HG03095 (cell line): Measurements from ENCODE around the gene AHRR.

Source experiments
- ATAC-seq: cut with Tn5 transposase; IDR thresholded peaks from one replicate; pipeline ENCODE4 v1.9.1; 2021; ENCODE audit warnings: moderate library complexity; ENCODE audit not compliant: unreplicated experiment

AHRR gene

DNA sequence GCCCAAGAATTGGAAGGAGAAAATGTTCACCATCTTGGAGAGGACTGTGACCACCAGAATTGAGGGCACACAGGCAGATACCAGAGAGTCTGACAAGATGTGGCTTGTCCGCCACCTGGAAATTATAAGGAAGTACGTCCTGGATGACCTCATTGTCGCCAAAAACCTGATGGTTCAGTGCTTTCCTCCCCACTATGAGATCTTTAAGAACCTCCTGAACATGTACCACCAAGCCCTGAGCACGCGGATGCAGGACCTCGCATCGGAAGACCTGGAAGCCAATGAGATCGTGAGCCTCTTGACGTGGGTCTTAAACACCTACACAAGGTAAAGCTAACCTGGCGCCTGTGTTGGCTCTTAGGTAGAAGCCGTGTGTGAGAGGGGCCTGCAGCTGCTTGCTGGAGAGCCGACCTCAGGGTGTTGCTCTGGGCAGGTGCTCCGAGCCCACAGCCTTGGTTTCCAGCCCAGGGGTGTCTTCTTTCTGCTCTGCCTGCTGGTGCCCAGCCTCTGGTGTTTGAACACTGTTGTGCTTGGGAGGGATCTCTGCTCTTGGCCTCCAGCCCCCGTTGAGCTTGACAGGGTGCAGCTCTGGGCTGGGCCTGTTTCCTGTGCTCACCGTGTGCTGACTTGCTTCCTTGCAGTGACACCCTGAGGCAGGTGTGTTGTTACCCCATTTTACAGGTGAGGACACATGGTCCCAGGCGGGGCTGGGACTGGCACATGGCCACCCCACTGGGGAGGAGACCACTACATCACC is 132.4 kb downstream of the AHRR start:
- ATAC-seq = no peak

DNA sequence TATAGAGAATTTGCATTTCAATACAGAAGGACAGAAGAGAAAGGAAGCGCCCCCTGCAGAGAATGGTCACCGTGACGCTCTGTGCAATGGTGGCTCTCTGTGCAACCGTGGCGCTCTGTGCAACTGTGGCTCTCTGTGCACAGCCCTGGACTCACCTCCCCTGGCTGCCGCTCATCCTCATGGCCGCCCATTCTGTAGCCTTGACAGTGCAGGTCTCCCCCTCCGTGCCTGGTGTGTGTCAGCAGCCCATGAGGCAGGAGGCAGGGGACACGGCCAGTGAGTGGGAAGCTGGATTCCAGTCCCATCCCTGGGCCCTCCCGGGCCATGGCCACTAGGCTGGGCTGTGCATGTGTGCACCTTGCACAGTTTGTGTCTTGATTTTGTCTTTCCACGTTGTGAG is 133.4 kb downstream of the AHRR start:
- ATAC-seq = no peak

DNA sequence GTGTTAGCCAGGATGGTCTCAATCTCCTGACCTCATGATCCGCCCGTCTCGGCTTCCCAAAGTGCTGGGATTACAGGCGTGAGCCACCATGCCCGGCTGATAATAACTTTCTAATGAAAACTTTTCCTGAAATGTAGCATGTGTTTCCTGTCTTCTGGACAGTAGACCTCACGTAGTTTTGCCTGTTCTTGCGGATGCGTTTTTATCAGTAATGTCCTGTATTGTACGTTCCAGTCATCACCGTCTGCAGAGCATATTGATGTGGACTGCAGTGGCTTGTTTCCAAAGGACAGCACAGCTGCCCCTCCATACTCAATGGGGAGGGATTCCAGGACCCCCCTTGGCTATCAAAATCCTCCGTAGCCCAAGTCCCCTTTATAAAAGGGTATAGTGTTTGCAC is 134.3 kb downstream of the AHRR start:
- no peak for ATAC-seq

DNA sequence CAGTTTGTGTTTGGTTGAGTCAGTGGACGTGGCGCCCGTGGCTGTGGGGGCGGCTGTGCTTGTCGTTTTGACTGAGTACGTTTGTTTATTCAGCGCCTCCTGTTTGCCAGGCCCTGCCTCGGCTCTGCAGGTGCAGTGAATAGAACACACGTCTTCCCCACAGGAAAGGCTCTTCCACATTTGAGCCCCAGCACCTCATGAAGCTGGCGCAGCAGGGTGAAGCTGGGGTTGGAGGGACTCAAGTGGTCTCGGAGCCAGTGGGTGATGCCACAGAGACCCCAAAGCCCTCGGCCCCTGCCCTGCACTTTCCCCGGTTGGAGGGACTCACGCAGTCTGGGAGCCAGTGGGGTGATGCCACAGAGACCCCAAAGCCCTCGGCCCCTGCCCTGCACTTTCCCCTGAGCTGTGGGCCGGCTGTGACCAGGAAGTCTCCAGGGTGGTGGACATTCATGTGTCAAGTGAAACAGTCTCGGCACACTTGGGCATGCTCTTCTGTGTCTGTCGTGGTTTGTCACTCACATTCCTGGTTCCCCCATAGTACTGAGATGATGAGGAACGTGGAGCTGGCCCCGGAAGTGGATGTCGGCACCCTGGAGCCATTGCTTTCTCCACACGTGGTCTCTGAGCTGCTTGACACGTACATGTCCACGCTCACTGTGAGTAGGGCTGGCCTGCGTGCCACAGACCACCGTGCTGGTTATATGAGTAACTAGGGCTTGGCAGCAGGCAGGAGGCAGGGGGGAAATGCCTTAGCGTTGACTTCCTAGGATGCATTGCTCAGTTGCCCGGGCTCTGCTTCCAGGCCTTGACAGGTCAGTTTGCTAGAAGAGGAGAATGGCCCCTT is 135.1 kb downstream of the AHRR start:
- no peak for ATAC-seq

DNA sequence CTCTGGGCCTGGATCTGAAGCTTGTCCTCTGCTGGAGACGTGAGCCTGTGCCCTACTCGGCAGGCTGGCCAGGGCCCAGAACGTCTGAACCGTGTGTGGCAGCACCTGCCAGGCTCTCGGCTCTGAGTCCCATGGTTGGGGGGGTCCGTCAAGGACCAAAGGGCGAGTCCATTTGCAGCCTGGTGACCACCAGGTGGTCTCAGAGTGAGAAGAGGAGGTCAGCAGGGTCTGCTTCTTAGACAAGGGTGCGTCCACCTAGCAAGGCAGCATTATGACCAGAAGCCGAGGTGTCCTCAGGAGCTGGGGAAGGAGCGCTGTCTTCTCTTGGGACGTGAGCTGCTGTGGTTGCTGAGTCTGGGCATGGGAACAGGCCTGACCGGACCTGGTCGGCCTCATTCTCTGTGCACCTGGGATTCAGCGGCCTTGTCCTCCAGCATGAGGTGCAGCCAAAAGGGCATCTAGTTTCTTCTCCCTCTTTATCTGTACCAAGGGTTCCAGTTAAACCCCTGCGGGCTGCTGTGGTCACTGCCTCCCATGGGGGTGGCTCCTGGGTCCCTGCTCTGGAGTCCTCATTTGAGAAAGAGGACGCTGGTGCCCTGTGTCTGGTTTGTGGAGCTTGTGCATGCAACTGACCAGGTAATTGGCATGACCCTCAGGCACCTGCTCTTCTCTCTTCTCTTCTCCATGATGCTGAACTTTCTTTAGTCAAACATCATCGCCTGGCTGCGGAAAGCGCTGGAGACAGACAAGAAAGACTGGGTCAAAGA is 135.9 kb downstream of the AHRR start:
- ATAC-seq = no peak

DNA sequence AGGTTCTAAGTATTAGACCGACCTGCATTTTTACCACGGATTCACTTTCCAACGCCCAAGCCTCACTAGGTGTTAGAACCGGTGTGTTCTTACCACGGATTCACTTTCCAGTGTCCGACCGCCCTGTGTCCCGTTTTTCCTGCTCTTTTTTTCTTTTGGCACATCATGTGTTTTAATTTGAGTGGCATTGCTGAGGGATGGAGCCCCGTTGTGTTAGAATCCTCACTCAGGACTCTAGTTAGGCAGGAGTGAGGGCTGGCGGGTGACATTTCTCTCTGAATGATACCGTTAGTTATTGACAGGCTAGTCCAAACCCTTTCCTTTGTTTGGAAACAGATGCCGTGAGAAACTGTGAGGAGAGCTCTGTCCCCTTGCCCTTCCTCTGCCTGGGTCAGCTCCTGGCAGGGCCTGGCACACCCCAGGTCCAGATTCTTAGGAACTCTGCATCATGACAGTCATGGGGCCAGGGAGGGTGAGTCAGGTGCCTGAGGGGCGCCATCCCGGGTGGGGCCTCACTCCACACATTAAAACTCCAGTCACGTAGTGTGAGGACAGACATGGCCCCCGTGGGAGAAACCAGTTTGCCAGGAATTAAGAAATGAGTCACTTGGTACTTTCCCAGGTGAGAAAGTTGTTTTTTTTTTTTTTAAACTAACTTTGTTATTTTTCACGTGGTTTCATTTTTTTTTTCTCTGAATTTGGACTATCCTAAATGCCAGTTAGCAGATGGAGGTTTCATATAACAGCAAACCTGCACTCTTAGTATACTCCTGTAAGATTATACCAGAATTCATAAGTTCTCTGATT is 137.2 kb downstream of the AHRR start:
- no peak for ATAC-seq

DNA sequence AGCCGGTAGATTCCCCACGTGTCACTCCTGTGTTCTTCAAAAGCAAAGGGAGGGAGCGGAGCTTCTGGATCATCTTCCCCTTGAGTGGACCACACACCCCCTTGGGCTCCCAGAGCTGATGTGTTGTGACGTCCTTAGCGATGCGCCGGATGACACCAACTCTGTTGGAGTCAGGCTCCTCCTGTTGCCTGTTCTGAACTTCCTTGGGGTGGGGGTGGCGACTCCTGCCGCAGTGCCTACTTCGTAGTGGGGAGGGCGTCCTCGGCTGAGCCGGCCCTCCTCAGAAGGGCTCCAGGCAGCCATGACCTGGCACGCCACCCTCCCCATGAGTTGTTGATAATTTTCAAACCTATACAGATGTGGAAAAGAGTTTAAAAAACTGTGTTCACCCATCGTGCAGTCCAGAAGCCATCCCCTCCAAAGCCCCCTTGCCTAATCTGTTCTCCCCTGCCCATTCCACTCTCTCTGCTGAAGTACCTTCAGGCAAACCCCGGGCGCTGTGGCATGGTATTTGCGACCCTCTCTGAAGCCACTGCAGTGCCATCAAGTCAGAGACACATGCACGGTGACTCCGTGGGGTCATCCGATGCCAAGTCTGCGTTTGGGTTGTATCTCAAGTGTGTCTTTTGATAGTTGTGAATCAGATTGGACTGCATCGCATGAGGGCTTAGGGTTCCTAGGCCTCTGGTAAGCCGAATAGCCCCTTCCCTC is 138.2 kb downstream of the AHRR start:
- no peak for ATAC-seq

DNA sequence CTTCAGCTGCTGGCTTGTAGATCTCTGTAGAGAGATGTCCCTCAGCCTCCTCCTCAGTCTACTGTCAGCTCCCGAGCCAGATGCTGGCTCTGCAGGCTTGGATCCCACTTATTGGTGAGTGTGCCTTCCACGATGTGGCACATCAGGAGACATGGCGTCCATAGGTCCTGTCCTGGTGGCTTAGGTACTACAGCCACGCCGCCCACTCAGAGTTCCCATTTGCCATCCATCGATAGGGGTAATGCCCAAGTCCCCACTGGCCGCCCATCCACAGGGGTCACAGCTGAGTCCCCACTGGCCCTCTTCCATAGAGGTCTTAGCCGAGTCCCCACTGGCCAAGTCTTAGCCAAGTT is 138.7 kb downstream of the AHRR start:
- no peak for ATAC-seq

DNA sequence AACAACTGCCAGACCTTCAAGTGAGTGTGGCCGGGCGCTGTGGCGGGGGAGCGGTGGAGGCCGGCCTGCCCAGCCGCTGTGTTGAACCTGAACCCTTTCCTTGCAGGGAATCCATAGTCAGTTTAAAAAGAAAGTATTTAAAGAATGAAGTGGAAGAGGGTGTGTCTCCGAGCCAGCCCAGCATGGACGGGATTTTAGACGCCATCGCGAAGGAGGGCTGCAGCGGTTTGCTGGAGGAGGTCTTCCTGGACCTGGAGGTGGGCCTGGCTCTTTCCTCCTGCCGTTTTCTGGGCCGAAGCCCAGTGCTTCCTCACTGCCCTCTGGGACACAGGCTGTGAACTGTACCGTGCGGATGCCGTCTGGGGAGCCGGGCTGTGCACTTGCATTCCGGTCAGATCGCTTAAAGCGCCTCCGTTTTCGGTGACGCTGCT is 140.6 kb downstream of the AHRR start:
- no peak for ATAC-seq

DNA sequence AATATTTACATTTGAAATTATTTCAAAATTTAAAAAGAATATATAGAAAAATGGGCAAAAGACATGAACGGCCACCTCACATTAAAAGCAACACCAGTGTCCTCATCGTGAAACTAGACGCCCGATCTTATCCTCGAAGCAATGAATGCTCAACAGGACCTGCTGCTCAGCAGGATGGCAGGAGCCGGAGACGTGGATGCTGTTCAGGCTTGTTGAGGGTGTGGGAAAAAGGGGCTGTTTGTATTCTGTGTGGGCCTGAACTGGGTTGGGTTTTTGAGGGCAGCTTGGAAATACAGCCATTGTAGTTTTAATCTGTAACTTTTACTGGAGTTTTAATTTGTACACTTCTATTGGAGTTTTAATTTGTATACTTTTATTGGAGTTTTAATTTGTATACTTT is 141.8 kb downstream of the AHRR start:
- no peak for ATAC-seq

DNA sequence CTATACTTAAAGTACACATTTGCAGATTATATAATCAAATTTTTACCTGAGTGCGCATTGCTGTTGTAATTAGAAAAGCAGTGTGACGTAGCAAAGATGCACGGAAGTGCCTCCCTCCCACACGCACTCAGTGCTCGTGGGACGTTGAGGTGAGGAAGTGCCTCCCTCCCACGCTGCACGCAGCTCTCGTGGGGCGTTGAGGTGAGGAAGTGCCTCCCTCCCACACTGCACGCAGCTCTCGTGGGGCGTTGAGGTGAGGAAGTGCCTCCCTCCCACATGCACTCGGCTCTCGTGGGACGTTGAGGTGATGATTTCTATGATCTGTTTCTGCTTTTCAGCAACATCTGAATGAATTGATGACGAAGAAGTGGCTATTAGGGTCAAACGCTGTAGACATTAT is 142.4 kb downstream of the AHRR start:
- ATAC-seq = no peak

DNA sequence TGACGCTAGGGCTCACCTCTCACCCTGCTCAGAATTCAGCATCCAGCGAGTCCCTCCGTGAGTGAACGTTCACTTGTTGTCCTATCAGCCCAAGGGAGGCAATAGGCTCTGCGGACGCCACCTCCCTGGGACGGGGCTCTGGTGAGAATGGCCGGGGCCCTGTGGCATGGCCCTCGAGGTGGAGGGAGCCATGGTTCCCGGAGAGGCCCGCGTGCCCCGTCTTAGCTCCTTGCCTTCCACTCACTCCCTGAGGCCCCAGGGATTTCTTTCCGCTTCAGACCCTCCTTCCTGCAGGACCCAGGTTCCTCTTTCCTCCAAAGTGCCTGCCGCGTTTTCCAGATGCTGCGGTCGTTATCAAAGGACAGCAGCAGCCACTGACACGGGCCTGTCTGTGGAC is 142.9 kb downstream of the AHRR start:
- no peak for ATAC-seq

DNA sequence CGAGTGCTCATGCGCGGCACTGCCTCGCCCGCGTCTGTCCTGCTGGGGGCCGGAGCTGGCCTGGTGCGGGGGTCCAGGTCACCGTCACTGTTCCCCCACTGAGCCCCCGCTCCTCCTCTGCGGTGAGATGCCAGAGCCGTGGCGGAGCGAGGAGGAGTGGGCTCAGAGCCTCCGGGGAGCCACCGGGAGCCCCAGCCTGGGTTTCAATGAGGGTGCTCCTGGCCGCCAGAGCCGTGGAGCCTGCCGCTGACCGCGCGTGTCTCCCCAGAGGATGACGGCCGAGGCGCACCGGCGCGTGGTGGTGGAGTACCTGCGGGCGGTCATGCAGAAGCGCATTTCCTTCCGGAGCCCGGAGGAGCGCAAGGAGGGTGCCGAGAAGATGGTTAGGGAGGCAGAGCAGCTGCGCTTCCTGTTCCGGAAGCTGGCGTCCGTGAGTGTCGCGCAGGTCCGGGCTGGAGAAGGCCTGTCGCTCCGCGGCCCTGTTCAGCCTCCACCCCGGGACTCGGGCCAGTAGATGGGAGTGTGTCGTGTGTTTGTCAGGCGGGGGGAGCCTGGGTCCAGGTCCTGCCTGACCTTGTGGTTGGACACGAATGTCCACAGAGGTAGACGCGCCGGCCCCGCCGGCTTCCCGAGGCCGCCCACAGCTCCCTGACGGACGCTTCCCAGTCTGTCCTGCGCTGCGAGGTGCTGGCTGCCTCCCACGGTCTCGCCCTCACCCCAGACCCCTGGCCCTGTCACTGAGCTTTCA is 143.5 kb downstream of the AHRR start:
- ATAC-seq = no peak

DNA sequence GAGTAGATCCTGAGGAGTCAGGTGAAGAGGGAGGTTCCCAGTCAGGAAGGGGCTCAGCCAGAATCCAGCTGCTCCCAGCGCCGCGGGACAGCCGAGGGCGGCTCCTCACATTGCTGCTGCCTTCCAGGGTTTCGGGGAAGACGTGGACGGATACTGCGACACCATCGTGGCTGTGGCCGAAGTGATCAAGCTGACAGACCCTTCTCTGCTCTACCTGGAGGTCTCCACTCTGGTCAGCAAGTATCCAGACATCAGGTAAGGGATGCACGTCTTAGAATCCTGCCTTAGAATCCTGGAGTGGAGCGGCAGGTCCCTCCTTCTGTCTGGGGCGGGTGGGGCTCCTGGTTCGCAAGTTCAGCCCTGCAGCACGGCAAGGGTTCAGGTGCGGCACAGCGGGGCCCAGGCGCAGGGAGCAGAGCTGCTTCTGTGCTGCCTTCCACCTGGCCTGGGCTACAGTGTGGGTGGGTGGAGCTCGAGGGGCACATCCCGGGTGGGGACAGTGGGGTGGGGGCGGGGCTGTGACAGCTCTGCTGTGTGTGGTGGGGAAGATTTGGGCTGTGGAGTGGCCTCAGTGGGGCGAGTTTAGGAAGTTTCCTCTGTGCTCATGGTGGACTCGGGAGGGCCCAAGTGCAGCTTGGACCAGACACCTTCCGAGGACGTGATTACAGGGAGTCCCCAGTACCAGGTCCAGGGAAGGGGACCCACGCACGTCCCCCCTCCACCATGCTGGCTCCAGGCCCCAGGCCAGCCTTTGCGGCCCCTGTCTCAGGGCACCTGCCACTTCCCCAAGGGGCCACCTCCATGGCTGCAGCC is 144.3 kb downstream of the AHRR start:
- ATAC-seq = no peak

DNA sequence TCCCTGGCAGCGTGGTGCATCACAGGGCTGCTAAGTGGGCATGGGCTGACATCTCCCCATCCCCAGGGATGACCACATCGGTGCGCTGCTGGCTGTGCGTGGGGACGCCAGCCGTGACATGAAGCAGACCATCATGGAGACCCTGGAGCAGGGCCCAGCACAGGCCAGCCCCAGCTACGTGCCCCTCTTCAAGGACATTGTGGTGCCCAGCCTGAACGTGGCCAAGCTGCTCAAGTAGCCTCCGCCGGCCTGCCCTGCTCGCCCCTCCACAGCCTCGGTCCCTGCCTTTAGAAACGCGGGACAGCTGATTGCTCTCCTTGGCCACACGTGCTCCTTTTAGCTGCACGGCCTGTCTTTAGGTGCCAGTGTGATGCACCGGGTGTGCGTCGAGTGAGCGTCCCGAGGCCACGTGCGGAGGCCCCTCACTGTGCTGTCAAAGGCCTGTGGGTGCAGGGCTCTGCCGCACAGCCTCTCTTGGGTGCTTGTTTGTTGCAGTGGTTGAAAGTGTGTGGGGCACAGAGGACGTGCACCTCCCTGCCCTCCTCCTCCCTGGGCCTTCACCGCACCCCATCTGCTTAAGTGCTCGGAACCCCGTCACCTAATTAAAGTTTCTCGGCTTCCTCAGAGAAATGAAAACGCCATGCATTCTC is 145.3 kb downstream of the AHRR start:
- ATAC-seq = no peak

DNA sequence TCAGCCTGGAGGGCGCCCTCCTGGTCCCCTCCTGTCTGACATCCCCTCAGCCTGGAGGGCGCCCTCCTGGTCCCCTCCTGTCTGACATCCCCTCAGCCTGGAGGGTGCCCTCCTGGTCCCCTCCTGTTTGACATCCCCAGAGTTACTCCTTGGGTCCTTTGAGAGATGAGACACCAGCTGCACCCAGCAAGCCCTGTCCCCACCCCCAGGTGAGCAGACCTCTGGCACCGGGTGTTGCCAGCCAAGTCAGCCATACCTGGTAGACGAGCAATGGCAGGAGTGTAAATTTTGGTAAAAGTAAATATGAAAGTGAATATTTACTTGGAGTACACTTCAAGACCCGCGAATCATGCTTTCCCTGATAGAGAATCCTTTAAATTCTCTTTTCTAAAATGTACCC is 146.9 kb downstream of the AHRR start:
- ATAC-seq = no peak

DNA sequence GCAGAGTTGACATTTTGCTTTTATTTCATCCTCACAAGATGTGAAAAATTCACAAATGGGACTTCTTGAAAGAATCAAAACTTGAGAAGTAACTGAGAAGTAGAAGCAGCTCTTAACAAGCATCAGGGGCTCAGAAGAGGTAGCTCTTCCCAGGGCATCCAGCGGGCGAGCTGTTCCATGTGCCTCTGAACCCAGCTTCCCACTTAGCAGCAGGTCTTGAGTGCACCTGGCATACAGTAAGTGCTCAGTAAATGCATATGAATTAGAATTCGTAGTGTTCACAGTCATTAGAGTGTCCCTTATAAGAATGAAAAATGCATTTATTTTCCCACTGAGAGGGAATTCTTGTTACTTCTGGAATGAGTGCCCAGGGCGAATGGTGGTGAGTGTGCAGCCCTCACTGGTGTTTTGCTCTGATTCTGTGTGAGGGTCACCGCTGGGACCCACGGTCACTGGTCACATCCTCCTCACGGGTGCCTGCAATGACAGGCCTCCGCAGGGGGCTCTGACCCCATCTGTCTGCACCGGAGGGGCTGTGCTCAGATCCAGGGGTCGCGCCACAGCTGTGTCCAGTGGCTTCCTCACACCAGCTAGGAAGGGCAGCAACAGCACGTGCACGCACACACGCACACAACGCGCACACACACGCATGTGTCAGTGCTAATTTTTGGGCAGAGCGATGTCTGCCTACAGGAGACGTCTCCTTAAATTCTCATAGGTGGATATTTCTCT is 148.4 kb downstream of the AHRR start:
- no peak for ATAC-seq
